Stimulated activated naive CD4-positive, alpha-beta T cell (primary cell): ENCODE data around the gene ZNF346.

Experiments
- DNase-seq, 6 experiments: peaks; one replicate each; lab custom pipeline; 2025; lab: John Stamatoyannopoulos, UW

Gene ZNF346

GRCh38 chr5:177070536-177071191 is 48.2 kb downstream of the ZNF346 start:
- DNase-seq, result no peak

- peak; percentile 4 to 73 (median 46) for DNase-seq
Measured at GRCh38 chr5:177071666-177072385, 49.3 kb downstream of the ZNF346 start.

GRCh38 chr5:177077335-177077734 is 54.8 kb downstream of the ZNF346 start:
- DNase-seq, result no peak

- DNase-seq, result no peak
Measured at GRCh38 chr5:177079606-177080005, 57.1 kb downstream of the ZNF346 start.

- no peak for DNase-seq
Measured at GRCh38 chr5:177080265-177080664, 57.8 kb downstream of the ZNF346 start.

- no peak for DNase-seq
Measured at GRCh38 chr5:177081859-177082258, 59.4 kb downstream of the ZNF346 start.

GRCh38 chr5:177083357-177083756 is 60.9 kb downstream of the ZNF346 start:
- DNase-seq, result no peak

- DNase-seq, result no peak
Measured at GRCh38 chr5:177084175-177084574, 61.7 kb downstream of the ZNF346 start.

GRCh38 chr5:177085985-177086653 is 63.6 kb downstream of the ZNF346 start:
- DNase-seq, result no peak

- peak; percentile 45 to 86 (median 74) for DNase-seq
Measured at GRCh38 chr5:177086654-177087397, 64.3 kb downstream of the ZNF346 start, which contains the start of gene FGFR4. TSS of gene FGFR4 (plus strand) at chr5:177086915. CDS start at chr5:177089603, 2,688 bp downstream.

- DNase-seq, result no peak
Measured at GRCh38 chr5:177087398-177088005, 65.0 kb downstream of the ZNF346 start.

GRCh38 chr5:177089127-177089526 is 66.6 kb downstream of the ZNF346 start:
- no peak for DNase-seq

GRCh38 chr5:177089825-177090641 is 67.5 kb downstream of the ZNF346 start:
- no peak for DNase-seq

- no peak for DNase-seq
Measured at GRCh38 chr5:177090813-177091212, 68.3 kb downstream of the ZNF346 start.

- no peak for DNase-seq
Measured at GRCh38 chr5:177091232-177091631, 68.7 kb downstream of the ZNF346 start.

- DNase-seq, result no peak
Measured at GRCh38 chr5:177092178-177093081, 69.9 kb downstream of the ZNF346 start.

GRCh38 chr5:177093082-177093712 is 70.7 kb downstream of the ZNF346 start:
- DNase-seq, result no peak

- DNase-seq, result no peak
Measured at GRCh38 chr5:177093803-177094202, 71.3 kb downstream of the ZNF346 start.
